ENCODE results near the gene MBNL2.

Gene MBNL2

DNA sequence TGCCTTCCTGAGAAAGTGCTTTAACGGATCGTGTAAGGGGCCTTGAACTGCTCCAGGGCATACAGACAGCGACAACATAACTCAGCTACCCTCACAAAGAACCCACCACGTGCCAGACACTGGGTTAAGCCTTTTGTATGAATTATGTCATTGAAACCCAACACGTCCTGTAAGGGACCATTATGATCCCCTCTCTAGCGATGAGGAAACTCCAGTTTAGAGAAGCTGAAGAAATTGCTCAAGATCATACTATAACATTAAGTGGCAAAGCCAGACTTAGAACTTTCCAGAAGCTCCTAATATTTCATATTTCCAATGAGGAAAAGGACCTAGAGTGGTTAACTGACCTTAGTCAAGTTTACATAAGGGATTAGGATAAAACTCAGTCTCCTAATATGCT, 154.8 kb downstream of the MBNL2 start:
- TF ChIP-seq USF1 (IDR thresholded peaks at IDR 0.05) (no peak), TCF12 (IDR thresholded peaks at IDR 0.05; ENCODE audit: low read depth) (no peak), YY1 (IDR thresholded peaks at IDR 0.05; ENCODE audit: low read depth) (no peak), CREB1 (IDR thresholded peaks at IDR 0.05; ENCODE audit: low read depth) (no peak), RAD21 (IDR thresholded peaks at IDR 0.05; ENCODE audit: low read depth) (no peak), NFIC (IDR thresholded peaks at IDR 0.05) (no peak), CEBPB (IDR thresholded peaks at IDR 0.05) (no peak), TAF1 (IDR thresholded peaks at IDR 0.05; ENCODE audit: low read depth) (no peak), EP300 (IDR thresholded peaks at IDR 0.05; ENCODE audit: borderline replicate concordance) (no peak), REST (IDR thresholded peaks at IDR 0.05; ENCODE audit: low read depth) (no peak), ZBTB7A (IDR thresholded peaks at IDR 0.05; ENCODE audit: low read depth) (no peak), EGR1 (IDR thresholded peaks at IDR 0.05) (no peak), TEAD4 (IDR thresholded peaks at IDR 0.05) (no peak), FOXM1 (IDR thresholded peaks at IDR 0.05; ENCODE audit: borderline replicate concordance, low read depth) (no peak)
- TF ChIP-seq, protein P1, sequence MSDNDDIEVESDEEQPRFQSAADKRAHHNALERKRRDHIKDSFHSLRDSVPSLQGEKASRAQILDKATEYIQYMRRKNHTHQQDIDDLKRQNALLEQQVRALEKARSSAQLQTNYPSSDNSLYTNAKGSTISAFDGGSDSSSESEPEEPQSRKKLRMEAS (IDR thresholded peaks at IDR 0.05): no peak

- TF ChIP-seq TCF12 (IDR thresholded peaks at IDR 0.05; ENCODE audit: low read depth) (no peak), CREB1 (IDR thresholded peaks at IDR 0.05; ENCODE audit: low read depth) (no peak), EP300 (IDR thresholded peaks at IDR 0.05; ENCODE audit: borderline replicate concordance) (no peak), REST (IDR thresholded peaks at IDR 0.05; ENCODE audit: low read depth) (no peak), ZBTB7A (IDR thresholded peaks at IDR 0.05; ENCODE audit: low read depth) (no peak), EGR1 (IDR thresholded peaks at IDR 0.05) (no peak), CEBPB (IDR thresholded peaks at IDR 0.05) (no peak), USF1 (IDR thresholded peaks at IDR 0.05) (no peak), TEAD4 (IDR thresholded peaks at IDR 0.05) (no peak), NFIC (IDR thresholded peaks at IDR 0.05) (no peak), RAD21 (IDR thresholded peaks at IDR 0.05; ENCODE audit: low read depth) (no peak), FOXM1 (IDR thresholded peaks at IDR 0.05; ENCODE audit: borderline replicate concordance, low read depth) (no peak), YY1 (IDR thresholded peaks at IDR 0.05; ENCODE audit: low read depth) (no peak), TAF1 (IDR thresholded peaks at IDR 0.05; ENCODE audit: low read depth) (no peak)
- TF ChIP-seq, protein P1 (IDR thresholded peaks at IDR 0.05): no peak
Observed at GRCh38 chr13:97379386-97379785, 157.3 kb downstream of the MBNL2 start.

- no peak for TF ChIP-seq NFIC (IDR thresholded peaks at IDR 0.05)
- TF ChIP-seq FOXM1 (IDR thresholded peaks at IDR 0.05; ENCODE audit: borderline replicate concordance, low read depth): no peak
- no peak for TF ChIP-seq TCF12 (IDR thresholded peaks at IDR 0.05; ENCODE audit: low read depth)
- no peak for TF ChIP-seq REST (IDR thresholded peaks at IDR 0.05; ENCODE audit: low read depth)
- TF ChIP-seq EGR1 (IDR thresholded peaks at IDR 0.05): no peak
- TF ChIP-seq YY1 (IDR thresholded peaks at IDR 0.05; ENCODE audit: low read depth): no peak
- TF ChIP-seq USF1 (IDR thresholded peaks at IDR 0.05): no peak
- no peak for TF ChIP-seq ZBTB7A (IDR thresholded peaks at IDR 0.05; ENCODE audit: low read depth)
- TF ChIP-seq EP300 (IDR thresholded peaks at IDR 0.05; ENCODE audit: borderline replicate concordance): no peak
- no peak for TF ChIP-seq TAF1 (IDR thresholded peaks at IDR 0.05; ENCODE audit: low read depth)
- TF ChIP-seq RAD21 (IDR thresholded peaks at IDR 0.05; ENCODE audit: low read depth): no peak
- TF ChIP-seq TEAD4 (IDR thresholded peaks at IDR 0.05): no peak
- TF ChIP-seq CEBPB (IDR thresholded peaks at IDR 0.05): no peak
- TF ChIP-seq, protein P1 (IDR thresholded peaks at IDR 0.05): no peak
- no peak for TF ChIP-seq CREB1 (IDR thresholded peaks at IDR 0.05; ENCODE audit: low read depth)
Observed at GRCh38 chr13:97380696-97381095, 158.6 kb downstream of the MBNL2 start.
